Mesothelial cell of epicardium (in vitro differentiated cells): Measurements from ENCODE around the gene MBNL1. TPM values are rescaled to one million over a fixed set of nuclear protein-coding genes. Genes with fewer than 3 reads are reported as not detected.

Experiments used
- DNase-seq, 2 experiments: peaks; one replicate each; pipeline ENCODE4 v3.0.0; 2021; ENCODE audit warnings: low spot score in 2 of 2; ENCODE audit not compliant: unreplicated experiment in 2 of 2
- H3K27ac Mint-ChIP-seq: 2 replicates; pipeline ENCODE4 v1.8.0; 2021; ENCODE audit warnings: mixed read lengths
- H3K27me3 Mint-ChIP-seq: 2 replicates; pipeline ENCODE4 v1.8.0; 2021; ENCODE audit warnings: low read depth, mixed read lengths
- H3K36me3 Mint-ChIP-seq: 2 replicates; pipeline ENCODE4 v1.8.0; 2021; ENCODE audit warnings: mixed read lengths
- H3K4me1 Mint-ChIP-seq: 2 replicates; pipeline ENCODE4 v1.8.0; 2021; ENCODE audit warnings: mixed read lengths
- H3K4me3 Mint-ChIP-seq: 2 replicates; pipeline ENCODE4 v1.8.0; 2021; ENCODE audit warnings: mild to moderate bottlenecking, moderate library complexity, mixed read lengths
- H3K9me3 Mint-ChIP-seq: 2 replicates; pipeline ENCODE4 v1.8.0; 2021; ENCODE audit warnings: mixed read lengths
- total RNA-seq: library from RNA; stranded (reverse); gene quantifications from 3 replicates; pipeline ENCODE4 v1.2.1, GENCODE V29; 2021
- TF ChIP-seq, protein P1 (sequence below): fragments of 200-600 bp; sonication (generic); IDR thresholded peaks from one replicate; pipeline ENCODE4 v1.5.0; 2021; ENCODE audit warnings: antibody characterized with exemption; ENCODE audit not compliant: unreplicated experiment

Gene MBNL1
- total RNA-seq, 1 donor from 2014 or later = 74.8 TPM

DNA sequence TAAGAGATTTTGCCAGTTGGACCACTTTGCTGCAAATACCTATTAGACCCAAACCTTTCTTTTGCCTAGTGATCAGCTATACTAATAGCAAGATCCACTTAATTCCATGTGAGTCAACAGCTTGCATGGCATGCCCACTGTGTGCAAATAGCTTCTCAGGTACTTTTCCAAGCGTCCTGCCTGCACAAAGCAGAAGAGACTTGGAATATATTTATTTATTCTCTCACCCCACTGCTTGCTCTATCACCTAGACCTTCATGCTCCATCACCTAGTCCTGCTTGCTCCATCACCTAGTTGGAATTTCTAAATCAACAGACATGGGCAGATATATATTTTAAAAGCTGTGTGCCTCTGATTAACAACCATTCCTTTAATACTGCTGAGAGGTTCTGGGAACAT, 47.6 kb downstream of the MBNL1 start:
- TF ChIP-seq, protein P1, sequence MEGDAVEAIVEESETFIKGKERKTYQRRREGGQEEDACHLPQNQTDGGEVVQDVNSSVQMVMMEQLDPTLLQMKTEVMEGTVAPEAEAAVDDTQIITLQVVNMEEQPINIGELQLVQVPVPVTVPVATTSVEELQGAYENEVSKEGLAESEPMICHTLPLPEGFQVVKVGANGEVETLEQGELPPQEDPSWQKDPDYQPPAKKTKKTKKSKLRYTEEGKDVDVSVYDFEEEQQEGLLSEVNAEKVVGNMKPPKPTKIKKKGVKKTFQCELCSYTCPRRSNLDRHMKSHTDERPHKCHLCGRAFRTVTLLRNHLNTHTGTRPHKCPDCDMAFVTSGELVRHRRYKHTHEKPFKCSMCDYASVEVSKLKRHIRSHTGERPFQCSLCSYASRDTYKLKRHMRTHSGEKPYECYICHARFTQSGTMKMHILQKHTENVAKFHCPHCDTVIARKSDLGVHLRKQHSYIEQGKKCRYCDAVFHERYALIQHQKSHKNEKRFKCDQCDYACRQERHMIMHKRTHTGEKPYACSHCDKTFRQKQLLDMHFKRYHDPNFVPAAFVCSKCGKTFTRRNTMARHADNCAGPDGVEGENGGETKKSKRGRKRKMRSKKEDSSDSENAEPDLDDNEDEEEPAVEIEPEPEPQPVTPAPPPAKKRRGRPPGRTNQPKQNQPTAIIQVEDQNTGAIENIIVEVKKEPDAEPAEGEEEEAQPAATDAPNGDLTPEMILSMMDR = no peak
- Mint-ChIP-seq H3K36me3 (peaks cover 9% of the 10 kb centered on the region), H3K4me1 (peaks cover 22% of the 10 kb centered on the region), H3K27ac (no peak overlapping the region), H3K9me3 (no peaks in the 10 kb centered on the region), H3K4me3 (no peak overlapping the region), H3K27me3 (no peaks in the 10 kb centered on the region)
- DNase-seq = no peak

DNA sequence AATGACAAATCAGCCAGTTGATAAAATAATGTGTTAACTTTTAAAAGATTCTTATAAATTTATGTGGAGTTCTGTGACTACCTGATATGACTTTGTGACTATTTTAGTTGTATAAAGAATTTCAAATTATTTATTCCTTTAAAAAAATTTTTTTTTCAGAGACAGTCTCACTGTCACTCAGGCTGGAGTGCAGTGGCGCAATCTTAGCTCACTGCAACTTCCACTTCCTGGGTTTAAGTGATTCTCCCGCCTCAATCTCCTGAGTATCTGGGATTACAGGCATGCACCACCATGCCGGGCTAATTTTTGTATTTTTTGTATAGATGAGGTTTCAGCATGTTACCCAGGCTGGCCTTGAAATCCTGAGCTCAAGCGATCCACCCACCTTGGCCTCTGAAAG, 48.5 kb downstream of the MBNL1 start:
- Mint-ChIP-seq H3K4me3 (no peak overlapping the region), H3K27ac (no peak overlapping the region), H3K4me1 (peaks cover 22% of the 10 kb centered on the region)

DNA sequence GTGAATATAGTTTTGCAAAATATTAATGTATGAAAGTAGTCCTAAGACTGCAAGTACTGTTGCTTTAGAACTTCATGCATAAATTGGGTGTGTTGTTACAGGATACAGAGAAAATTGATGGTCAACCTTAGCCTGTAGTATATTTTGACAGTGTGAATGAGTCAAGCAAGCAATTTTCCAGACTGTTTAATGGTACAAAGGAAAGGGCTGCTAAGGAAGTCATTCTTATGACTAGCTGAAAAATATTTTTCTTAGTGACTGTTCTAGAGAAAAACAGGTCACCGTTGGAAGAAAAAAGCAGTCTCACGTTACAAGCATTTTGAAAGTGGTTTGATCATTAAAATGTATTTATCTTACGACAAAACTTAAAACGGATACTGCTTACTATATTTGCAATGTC, 49.2 kb downstream of the MBNL1 start:
- Mint-ChIP-seq H3K4me3 (no peak overlapping the region), H3K9me3 (no peaks in the 10 kb centered on the region), H3K27ac (no peak overlapping the region), H3K4me1 (peaks cover 22% of the 10 kb centered on the region), H3K36me3 (peaks cover 7% of the 10 kb centered on the region), H3K27me3 (no peaks in the 10 kb centered on the region)
- TF ChIP-seq, protein P1 = no peak
- no peak for DNase-seq

More for the DNA sequence above, 48.5 kb downstream of the MBNL1 start:
- Mint-ChIP-seq H3K9me3 (no peaks in the 10 kb centered on the region), H3K36me3 (peaks cover 9% of the 10 kb centered on the region), H3K27me3 (no peaks in the 10 kb centered on the region)
- TF ChIP-seq, protein P1 = no peak
- DNase-seq = no peak

DNA sequence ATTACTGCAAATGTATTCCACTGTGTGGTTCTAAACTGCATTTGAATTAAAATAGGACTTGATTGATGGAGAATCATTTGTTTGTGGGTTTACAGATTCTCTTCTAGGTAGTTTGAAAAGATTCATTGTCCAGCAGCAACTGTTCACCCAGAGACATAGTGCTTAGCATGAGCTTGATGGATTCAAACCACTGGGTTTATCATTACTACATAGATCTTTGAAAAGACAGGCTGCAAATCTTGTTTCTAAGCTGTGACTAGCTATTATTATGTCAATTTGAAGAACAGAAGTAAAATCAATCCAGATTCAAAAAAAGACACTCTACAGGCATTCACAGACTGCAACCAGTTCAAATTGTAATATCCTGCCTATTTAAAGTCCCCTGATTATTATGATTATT, 49.8 kb downstream of the MBNL1 start:
- Mint-ChIP-seq H3K36me3 (peaks cover 6% of the 10 kb centered on the region), H3K27ac (peak overlapping the region; percentile 37), H3K4me1 (peaks cover 22% of the 10 kb centered on the region), H3K4me3 (no peak overlapping the region), H3K27me3 (no peaks in the 10 kb centered on the region), H3K9me3 (no peaks in the 10 kb centered on the region)
- TF ChIP-seq, protein P1 = no peak
- DNase-seq = no peak

DNA sequence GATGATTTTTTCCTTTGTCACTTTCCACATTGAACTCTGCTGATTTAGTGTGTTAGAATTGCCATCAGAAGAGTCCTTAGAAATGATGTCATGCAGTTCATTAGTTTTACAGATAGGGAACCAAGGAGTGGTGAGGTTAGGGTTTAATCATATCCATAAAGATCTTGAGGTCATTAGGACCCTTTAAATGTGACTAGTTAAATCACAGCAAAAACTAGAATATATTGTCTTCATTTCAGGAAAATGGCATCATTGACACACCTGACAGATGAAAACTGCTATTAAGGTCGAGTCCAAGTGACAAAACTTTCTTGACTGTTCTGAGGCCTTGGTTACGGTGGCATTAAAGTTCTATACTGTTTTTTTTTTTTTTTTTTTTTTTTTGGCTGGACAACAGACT, 50.5 kb downstream of the MBNL1 start:
- Mint-ChIP-seq H3K27me3 (no peaks in the 10 kb centered on the region), H3K4me1 (peaks cover 22% of the 10 kb centered on the region), H3K4me3 (no peak overlapping the region), H3K9me3 (no peaks in the 10 kb centered on the region), H3K36me3 (peaks cover 6% of the 10 kb centered on the region), H3K27ac (peak overlapping the region; percentile 37)
- TF ChIP-seq, protein P1 = no peak
- no peak for DNase-seq
